HG02642 (cell line): Measurements from ENCODE around the gene PTPRN2.

ENCODE experiments used
- ATAC-seq: cut with Tn5 transposase; IDR thresholded peaks from one replicate; pipeline ENCODE4 v1.9.1; 2021; ENCODE audit warnings: mild to moderate bottlenecking; ENCODE audit not compliant: unreplicated experiment, poor library complexity

Gene PTPRN2

DNA sequence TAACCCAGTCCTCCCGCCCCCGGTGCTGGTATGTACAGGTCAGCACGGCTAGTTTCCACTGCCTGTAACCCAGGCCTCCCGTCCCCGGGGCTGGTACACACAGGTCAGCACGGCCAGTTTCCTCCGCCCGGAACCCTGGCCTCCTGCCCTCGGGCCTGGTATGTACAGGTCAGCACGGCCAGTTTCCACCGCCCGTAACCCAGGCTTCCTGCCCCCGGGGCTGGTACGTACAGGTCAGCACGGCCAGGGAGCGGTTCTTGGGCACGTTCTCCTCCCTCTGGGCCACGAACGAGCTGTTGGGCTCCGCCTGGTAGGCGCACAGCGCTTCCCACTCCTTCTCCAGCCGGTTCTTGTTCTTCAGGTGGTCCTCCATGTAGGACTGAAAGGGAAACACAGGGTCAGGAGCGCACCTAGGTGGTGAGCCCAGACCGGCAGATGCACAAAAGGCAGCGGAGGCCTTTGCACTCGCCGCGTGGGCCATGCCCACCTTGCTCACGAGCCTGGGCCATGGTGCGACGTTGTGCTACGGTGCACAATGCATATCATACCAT, 966.4 kb downstream of the PTPRN2 start:
- ATAC-seq, result no peak

DNA sequence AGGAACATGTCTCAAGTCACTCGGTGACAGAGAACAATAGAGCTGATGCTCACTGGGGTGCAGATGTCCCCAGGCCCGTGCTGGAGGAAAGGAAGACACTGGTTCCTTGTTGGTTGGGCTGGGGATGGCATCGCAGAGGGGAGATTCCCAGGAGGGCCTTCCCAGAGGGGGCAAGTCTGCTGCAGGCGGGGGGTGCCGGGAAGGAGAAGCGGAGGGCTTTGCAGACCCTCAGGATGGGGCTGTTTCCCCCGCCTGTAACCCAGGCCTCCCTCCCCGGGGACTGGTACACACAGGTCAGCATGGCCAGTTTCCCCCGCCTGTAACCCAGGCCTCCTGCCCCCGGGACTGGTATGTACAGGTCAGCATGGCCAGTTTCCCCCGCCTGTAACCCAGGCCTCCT, 967.0 kb downstream of the PTPRN2 start:
- ATAC-seq, result no peak

DNA sequence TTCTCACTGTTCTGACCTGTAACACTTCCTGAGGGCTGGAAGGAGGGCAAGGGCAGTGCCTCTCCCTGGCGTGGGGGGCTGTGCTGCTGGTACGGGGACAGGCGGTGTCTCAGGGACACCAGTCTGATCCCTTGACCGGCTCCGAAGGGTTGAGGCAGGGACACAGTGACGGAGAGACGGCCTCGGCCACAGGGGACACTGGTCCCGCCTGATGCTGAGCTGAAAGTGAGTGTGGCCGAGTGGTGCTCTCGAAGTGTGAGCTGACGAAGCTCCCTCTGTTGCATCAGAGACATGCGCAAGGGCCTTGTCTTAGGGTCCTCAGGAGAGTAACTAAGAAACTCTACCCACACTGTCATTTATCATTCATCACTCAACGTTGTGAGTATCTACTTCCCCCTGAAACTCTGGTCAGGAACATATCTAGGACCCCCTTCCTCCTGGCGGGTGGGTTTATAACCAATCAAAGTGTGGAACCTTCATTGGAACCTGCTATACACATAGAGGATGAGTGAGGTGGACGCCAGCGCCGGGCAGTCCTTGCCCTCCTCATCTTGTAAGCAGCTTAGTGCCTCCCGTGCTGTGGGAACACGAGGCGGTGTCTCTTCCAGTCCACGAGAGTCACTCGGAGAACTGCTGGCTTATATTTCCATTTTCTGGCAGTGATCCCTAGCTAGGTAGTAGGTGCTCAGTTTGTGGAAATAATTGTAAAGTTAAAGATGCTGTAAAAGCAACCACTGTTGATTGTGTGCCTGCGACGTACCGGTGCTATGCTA, 967.7 kb downstream of the PTPRN2 start:
- ATAC-seq, result no peak

DNA sequence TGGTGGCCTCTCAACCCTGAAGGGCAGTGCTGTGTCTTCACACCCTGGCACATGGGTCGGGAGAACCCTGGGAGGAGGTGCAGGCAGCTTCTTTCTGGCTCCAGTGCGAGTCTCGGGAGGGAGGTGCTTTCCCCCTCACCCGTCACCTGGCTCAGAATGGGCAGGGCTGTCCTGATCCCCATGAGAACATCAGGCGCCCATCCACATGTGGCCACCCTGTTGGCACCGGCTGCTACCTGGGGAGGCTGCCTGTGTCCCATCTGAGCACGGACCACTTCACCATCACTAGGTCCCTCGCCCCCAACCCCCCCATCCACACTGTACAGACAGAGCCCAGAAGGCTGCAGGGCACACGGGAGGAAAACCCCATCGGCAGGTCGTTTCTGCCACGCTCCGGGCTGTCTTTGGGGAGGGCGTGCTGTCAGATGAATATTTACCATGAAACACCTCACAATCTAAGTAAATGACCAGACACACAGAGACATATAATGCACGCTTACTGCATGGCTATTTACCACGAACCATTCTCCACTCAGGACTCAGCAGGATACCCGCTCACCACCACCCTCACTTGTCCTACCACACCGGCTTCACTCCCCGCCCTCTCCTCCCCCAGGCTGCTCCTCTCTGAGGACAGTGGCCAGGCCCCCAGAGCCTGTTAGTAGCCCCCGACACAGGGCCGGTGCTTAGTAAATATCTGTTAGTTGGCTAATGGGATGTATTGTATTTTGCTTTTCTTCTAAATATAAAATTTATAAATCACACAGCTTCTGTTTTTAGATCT, 968.6 kb downstream of the PTPRN2 start:
- ATAC-seq, result no peak

DNA sequence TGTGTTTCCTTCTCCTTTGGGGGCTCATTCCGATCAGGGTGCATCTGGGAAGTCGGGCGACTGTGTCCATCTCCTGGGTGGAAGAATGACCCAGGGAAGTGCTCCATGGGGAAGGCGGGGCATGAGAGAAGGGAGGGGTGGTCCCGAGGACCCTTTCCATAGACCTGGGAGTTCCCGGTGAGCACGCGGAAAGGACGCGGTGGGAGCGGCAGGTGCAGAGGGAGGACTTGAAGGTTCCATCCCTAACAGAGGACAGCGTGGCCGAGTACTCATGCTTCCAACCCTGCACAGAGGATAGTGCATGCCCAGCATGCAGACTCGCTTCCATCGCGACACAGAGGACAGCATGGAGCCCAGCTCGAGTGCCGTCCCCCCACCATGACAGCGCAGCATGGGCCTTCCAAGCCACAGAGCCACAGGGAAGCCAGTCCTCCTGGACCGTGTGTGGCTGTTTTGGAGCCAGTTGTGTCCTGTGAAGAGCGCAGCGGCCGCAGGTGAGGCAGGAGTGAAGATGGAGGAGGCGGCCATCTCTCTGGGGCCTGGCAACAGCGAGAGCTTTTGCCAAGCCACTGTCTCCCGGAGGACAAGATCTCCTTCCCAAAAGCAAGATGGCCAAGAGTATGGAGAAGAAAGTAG, 969.4 kb downstream of the PTPRN2 start:
- no peak for ATAC-seq

DNA sequence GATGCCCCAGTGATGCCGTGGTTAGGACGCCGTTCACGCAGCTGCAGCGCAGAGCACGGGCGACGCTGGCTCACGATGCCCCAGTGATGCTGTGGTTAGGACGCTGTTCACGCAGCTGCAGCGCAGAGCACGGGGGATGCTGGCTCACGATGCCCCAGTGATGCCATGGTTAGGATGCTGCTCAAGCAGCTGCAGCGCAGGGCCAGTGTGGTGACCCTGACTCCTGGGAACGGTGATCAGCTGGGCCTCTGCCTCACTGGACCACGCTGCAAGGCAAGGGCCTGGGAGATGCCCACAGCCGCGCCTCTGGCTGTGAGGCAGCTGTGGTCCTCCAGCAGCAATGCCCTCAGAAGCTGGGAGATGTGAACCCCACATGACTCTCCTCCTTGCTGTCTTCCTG, 970.2 kb downstream of the PTPRN2 start:
- no peak for ATAC-seq

DNA sequence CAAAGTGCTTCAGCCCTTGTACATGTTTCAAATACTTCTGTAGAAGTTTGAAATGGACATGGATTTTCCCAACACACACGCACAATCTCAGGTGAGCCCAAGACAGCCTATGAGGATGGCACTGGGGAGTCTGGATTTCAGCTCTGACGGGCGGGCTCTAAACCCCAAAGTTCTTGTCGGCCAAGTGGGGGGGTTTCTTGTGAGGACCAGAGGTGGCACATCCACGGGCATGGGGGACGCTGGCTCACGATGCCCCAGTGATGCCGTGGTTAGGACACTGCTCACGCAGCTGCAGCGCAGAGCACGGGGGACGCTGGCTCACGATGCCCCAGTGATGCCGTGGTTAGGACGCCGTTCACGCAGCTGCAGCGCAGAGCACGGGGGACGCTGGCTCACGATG, 970.7 kb downstream of the PTPRN2 start:
- ATAC-seq, result no peak

DNA sequence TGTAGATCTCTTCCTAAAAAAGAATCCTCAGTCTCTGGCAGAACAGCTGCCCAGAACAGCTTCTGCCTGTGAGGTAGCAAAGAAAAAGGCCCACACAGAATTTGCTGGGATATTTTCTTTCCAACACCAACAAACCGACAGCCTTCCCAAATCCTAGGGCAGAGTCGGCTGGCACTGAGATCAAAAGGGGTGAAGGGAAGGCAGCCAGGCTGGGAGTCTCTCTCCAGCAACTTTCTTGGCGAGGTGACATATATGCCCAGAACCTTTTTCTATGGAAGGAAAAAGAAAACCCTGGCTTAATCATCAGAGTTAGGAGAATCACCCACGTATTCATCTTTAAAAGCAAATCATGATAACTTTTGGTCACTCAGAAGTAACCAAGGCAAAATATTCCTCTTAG, 971.2 kb downstream of the PTPRN2 start:
- ATAC-seq, result no peak

DNA sequence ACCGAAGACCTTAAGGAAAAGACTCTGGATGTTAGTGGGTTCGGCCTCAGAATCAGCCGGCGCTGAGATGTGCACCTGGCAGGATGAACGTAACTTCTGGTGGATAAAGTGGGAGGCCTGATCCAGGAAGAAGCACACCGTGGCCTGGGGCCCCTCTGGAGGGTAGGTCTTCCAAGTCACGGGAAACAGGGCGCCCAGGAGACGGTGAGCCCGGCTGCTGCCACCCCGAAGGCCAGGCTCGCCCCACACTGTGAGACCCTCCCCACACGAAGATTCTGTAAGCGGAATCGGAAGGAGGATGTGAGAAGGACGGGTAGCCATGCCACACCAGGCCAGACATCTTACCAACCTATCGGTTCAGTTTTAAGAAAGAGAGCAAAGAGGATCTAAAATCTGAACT, 971.8 kb downstream of the PTPRN2 start:
- ATAC-seq, result no peak

DNA sequence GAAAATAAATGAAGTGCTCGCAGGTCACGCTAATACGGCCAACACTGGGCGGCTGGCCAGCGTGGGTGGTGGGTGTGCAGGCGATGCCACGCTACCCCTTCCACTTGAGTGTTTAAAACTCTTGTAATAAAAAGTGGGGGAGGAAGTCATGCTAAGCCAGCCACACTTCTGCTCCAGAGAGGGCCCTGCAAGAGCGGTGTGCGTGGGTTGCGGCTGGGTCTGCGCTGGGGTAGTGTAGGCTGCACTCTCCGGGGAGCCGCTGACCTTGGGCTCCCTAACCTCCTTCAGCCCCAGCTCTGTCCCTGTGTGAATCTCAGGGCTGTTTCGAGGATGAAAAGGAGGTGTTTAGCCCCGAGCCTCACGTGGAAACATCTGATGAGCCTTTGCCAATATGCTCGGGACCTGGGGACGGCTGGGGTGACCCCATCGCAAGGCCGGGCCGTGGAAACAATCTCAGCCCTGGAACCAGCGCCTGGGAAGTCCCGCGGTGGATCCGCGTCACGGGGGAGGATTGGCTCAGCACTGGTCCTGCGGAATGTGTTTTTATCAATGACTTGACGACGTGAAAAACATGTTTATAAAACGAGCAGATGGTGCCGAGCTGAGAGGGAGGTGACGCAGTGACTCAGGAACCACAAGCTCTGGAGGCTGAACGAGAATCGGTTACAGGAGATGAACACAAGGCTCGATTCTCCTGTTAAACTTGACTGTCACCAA, 972.4 kb downstream of the PTPRN2 start:
- ATAC-seq, result no peak

DNA sequence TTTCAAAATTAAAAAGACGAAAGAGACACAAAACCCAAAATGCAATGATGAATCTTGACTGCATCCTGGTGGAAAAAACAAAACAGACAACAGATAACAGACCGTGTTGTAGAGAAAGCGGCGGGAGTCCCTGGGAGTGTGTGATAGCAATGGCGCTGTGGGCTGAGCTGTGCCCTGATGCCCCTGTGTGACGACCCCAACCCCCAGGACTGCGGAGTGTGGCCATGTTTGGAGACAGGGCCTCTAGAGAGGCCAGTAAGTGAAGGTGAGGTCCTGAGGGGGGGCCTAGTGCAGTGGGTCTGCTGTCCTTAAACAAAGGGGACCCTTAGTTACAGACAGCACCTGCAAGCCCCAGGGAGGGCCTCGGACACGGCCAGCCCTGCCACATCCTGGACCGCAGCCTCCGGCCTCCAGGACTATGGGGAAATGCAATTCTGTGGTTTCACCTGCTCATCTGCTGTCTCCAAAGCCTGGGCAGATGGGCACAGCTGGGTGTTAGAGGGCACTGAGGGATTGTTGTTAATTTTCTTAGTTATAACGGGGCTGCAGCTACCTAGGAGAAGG, 973.1 kb downstream of the PTPRN2 start:
- ATAC-seq, result no peak

DNA sequence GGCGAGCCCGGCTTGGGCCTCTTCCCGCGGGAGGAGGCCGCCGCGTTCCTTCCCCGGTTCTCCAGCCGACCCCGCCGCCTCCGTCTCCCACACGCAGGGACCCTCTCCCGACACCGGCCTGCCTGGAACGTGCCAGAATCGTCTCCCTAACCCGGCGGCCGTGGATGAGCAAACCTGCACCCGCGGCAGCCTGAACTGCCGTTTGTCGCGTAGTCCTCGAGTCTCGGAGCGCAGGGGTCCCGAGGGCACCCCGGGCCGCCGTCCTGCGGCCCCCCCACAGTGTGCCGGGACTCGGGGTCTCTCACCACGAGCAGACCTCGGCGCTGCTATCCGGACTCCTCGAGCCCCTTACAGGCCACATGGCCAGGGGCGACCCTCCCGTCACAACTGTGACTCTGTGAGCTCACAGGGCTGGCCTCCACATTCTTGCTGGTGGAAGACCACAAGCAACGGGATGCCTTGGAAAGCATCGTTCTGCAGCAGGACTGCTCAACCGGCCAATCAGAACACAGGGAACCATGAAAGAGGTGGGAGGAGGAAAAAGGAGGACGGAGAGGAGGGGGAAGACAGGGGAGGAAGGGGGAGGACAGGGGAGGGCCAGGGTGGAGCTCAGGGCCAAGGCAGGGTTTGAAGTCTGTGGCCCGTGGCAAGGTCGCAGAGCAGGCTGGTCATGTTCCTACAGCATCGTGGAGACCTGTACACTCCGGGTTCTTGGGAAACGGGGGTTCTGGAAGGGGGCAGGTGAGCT, 973.9 kb downstream of the PTPRN2 start:
- ATAC-seq, result no peak

DNA sequence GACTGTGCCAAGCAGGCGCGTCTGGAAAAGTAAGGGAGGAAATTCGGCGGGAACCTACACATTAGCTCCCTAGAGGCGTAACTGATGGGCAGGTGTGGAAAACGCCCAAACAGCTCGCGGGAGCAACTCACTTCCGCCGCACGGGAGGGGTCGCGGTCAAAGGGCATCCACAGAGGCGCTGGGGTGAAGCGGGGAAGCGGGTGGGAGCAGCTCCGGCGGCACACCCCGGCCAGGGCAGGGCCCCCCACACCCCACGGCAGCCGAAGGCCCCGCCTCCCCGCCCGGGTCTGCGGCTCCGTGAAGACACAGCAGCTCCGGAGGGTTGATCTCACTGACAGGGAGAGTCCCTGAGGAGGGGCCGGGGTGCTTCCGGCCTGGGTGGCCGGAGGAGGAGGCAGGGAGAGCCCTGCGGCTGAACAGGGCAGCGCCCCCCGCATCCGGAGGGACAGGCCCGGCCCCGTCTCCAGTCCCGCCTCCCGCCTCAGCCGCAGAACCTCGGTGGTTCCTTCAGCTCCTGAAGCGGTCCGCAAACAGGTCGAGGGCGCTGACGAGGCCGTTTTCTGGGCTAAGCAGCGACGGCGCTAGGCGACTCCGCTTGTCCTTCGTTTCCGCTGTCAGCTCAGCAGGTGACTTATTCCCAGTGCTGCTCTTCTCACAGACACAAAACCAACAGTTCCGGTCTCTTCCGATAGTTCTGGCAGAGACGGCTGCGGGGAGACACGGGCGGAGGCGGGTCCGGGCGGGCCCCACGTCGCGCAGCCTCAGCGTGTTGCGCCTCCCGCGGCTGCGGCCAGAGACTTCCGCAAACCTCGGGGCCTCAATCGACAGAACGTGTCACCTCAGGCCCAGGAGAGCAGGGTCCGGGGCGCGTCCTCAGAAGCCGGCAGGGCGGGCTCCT, 974.7 kb downstream of the PTPRN2 start:
- ATAC-seq, result peak; percentile 59

DNA sequence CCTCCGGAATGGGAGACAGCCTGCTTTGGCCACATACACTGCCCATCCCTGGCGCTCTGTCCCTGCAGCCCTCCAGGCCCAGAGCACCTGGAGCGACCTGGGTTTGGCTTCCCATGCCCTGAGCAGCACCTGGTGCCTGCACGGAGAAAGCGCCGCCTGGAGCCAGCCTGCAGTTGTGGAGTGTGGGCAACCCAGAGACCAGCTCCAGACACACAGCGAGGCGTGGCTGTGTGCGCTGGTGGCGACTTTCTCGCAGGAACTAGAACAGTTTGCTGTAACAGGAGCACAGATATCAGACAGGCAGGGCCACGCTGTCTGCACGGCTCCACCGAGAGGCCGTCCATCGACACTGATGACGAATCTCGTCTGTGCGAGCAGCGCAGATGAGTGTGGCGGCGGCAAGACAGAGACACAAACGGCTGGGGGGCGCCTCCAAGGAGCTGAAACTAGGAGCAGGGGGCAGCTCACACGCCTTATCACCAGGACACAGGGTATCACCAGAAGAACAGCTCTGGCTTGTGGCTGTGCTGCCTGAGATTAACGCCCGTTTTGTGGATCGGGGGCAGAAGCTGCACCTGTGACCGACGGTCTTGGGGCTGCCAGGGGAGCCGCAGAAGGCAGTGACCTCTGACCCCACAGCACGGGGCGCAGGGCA, 975.5 kb downstream of the PTPRN2 start:
- ATAC-seq, result no peak

DNA sequence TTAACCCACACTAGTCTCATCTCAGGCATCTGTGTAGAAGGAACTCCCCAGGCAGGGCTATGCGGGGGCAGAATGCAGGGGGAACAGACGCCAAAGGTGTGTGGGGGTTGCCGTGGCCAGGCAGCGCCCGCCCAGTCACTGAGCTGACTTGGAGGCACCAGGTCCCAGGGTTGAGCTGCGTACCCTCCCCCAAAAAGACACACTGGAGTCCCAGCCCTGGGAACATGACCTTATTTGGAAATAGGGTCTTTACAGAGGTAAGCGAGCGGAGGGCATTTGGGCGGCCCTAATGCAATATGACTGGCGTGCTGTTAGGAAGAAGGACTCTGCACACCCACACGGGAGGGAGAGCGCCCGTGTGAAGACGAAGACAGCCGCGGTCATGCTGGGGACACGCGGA, 976.3 kb downstream of the PTPRN2 start:
- no peak for ATAC-seq

DNA sequence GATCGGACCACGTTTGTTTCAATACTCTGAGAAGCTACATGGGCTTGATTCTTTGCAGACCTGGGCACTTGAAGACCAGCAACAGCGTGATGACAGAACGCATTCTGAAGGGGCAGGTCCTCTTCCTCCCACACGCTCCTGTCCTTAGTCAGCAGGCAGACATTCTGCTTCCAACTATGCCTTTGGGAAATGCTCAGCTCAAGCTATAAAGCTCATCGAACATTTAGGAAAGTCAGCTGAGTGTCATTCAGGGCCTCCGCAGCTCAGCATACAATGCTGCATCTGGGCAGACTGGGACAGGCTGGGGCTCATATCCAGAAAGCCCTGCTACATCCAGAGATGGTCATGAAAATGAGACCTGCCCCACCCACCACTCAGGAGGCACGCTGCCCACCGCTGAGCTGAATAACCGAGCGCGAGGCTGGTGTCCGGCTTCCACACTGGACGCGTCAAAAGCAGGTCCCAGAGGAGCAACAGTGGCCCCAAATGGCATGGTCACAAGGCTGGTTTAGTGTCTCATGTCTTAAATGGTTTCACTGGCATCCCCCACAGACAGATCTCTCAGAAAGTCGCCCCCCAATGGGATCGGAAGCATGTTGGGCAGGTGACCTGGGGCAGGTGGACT, 976.8 kb downstream of the PTPRN2 start:
- no peak for ATAC-seq

DNA sequence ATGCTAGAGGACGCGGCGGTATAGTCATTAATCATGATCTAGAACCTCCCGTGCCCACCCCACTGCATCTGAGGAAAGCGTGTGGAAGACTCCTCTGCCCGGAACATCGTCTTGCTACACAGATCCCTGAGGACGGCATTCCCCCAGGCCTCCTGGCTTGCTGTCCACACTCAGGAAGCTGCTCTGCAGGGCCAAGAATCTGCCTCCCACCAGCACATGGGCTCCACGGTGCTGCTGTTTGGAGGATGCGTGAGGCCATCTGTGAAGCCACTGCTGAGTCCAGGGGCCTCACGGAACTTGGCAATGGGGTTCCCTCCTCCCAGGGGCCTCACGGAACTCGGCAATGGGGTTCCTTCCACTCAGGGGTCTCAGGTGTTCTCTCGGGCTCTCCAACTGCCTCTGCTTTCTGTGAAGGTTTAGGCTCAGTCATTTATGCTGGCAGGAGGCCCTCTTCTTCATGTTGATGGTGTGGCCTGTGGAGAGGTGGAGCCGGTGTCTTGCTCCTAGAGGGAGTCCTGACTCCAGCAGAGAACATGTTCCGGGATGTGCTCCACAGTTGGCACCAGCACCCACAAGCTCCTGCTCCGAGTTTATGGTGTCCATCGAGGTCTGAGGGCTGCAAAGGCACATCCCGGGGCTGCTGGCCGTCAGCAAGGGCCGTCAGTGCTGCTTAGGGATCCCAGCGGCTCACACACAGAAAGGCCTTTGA, 977.5 kb downstream of the PTPRN2 start:
- no peak for ATAC-seq
